OCI-LY3 (cell line): Measurements from ENCODE around the gene ZBTB7C.

Source experiments
- H2AFZ ChIP-seq: fragments of 200-600, 300-600 bp; shearing (Covaris generic); 2 replicates; pipeline ENCODE4 v1.6.0; 2014; ENCODE audit warnings: antibody characterized with exemption, low read depth, low read length
- H3K27ac ChIP-seq: fragments of 200-600, 300-600 bp; sonication (generic); 2 replicates; pipeline ENCODE4 v1.5.1; 2014; ENCODE audit warnings: mild to moderate bottlenecking, low read length, moderate library complexity, mixed read lengths
- H3K27me3 ChIP-seq: fragments of 200-600, 300-600 bp; sonication (generic); 2 replicates; pipeline ENCODE4 v1.6.1; 2014; ENCODE audit warnings: low read depth, low read length, mixed read lengths
- H3K36me3 ChIP-seq: fragments of 200-600, 300-600 bp; sonication (generic); replicated peaks from 2 replicates; pipeline ENCODE3; 2014; ENCODE audit warnings: low read depth, low read length, mixed read lengths
- H3K4me1 ChIP-seq: fragments of 300-600, 200-600 bp; sonication (generic); 2 replicates; pipeline ENCODE4 v1.6.1; 2014; ENCODE audit warnings: low read length, mixed read lengths
- H3K4me2 ChIP-seq: fragments of 200-600, 300-600 bp; sonication (generic); 2 replicates; pipeline ENCODE4 v1.6.1; 2014; ENCODE audit warnings: low read length, mixed read lengths
- H3K4me3 ChIP-seq: fragments of 300-600, 200-600 bp; sonication (generic); 2 replicates; pipeline ENCODE4 v1.5.1; 2014; ENCODE audit warnings: antibody characterized with exemption, mild to moderate bottlenecking, low read length, moderate library complexity
- H3K79me2 ChIP-seq: fragments of 300-600, 200-600 bp; shearing (Covaris generic); 2 replicates; pipeline ENCODE4 v1.6.1; 2014; ENCODE audit warnings: mild to moderate bottlenecking, low read length, mixed read lengths
- H3K9ac ChIP-seq: fragments of 300-600, 200-600 bp; shearing (Covaris generic); 2 replicates; pipeline ENCODE4 v1.6.0; 2014; ENCODE audit warnings: mild to moderate bottlenecking, low read length, moderate library complexity
- H3K9me3 ChIP-seq: fragments of 200-600, 300-600 bp; shearing (Covaris generic); 2 replicates; pipeline ENCODE4 v1.6.1; 2014; ENCODE audit warnings: low read length, mixed read lengths; ENCODE audit not compliant: insufficient read depth
- H4K20me1 ChIP-seq: fragments of 200-600, 300-600 bp; sonication (generic); 2 replicates; pipeline ENCODE4 v1.6.1; 2016; ENCODE audit warnings: low read length, mixed read lengths; ENCODE audit not compliant: insufficient read depth
- EZH2phosphoT487 ChIP-seq: fragments of 200-600 bp; shearing (Covaris generic); IDR thresholded peaks from 2 replicates; pipeline ENCODE4 v1.6.1; 2018; ENCODE audit warnings: antibody characterized with exemption, mixed run types, low read depth
- TF ChIP-seq, protein P1 (sequence below): fragments of 200-600, 300-600 bp; sonication (generic); IDR thresholded peaks from 2 replicates; pipeline ENCODE4 v1.5.1; 2014; ENCODE audit warnings: antibody characterized with exemption, low read length, low read depth

ZBTB7C gene

DNA sequence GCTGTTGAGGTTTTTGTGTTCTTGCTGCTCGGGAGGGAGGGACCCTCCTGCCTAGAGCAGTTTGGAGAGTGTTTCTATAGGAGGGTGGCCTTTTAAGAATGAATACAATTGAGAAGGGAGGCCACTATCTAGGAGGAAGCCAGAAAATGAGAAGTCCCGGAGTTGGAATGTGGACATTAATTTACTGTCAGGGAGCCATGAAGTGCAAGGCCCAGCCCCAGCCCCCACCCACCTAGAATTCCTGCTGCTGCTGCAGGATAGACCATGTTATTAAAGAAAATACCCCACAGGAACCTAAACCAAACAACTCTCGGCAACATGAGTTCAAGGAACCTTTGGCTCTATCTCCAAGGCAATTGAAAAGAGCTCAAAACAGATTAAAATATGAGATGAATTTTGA, 46.0 kb downstream of the ZBTB7C start:
- Histone ChIP-seq H3K27ac (no peak overlapping the region), H3K9ac (no peak overlapping the region), H3K4me2 (no peak overlapping the region), H3K27me3 (no peaks in the 10 kb centered on the region), H3K79me2 (no peaks in the 10 kb centered on the region), H2AFZ (no peak overlapping the region), H3K4me1 (peaks cover 14% of the 10 kb centered on the region), H4K20me1 (no peaks in the 10 kb centered on the region), H3K36me3 (no peaks in the 10 kb centered on the region), H3K4me3 (no peak overlapping the region), H3K9me3 (peaks cover 9% of the 10 kb centered on the region; the same call in 1 of the 2 replicates)
- no peak for TF ChIP-seq EZH2phosphoT487
- TF ChIP-seq, protein P1, sequence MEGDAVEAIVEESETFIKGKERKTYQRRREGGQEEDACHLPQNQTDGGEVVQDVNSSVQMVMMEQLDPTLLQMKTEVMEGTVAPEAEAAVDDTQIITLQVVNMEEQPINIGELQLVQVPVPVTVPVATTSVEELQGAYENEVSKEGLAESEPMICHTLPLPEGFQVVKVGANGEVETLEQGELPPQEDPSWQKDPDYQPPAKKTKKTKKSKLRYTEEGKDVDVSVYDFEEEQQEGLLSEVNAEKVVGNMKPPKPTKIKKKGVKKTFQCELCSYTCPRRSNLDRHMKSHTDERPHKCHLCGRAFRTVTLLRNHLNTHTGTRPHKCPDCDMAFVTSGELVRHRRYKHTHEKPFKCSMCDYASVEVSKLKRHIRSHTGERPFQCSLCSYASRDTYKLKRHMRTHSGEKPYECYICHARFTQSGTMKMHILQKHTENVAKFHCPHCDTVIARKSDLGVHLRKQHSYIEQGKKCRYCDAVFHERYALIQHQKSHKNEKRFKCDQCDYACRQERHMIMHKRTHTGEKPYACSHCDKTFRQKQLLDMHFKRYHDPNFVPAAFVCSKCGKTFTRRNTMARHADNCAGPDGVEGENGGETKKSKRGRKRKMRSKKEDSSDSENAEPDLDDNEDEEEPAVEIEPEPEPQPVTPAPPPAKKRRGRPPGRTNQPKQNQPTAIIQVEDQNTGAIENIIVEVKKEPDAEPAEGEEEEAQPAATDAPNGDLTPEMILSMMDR = no peak

DNA sequence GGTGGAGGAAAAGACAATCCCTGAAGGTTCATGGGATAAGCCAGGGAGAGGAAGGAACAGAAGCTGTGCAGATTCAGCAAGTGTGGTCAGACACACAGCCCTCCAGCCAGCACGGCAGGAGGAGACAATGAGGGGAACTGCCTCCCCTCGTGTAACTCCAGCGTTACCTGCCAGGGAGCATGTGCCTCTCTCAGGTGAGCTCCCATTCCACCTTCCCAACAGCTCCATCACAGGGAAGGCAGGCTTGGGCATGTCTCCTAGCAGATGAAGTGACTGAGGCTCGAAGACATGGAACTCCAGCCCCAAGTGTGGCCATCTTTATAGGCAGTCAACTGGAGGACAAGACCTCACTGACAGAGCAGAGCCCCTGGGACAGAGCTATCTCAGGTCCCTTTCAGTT, 47.4 kb downstream of the ZBTB7C start:
- H3K27me3 ChIP-seq = no peaks in the 10 kb centered on the region
- no peaks in the 10 kb centered on the region for H4K20me1 ChIP-seq
- peaks cover 5% of the 10 kb centered on the region for H3K4me1 ChIP-seq
- peaks cover 9% of the 10 kb centered on the region; the same call in 1 of the 2 replicates for H3K9me3 ChIP-seq
- TF ChIP-seq, protein P1 = no peak
- TF ChIP-seq EZH2phosphoT487 = no peak
- H3K36me3 ChIP-seq = no peaks in the 10 kb centered on the region
- no peak overlapping the region for H2AFZ ChIP-seq
- H3K79me2 ChIP-seq = no peaks in the 10 kb centered on the region
- no peak overlapping the region for H3K27ac ChIP-seq
- no peak overlapping the region for H3K4me2 ChIP-seq
- no peak overlapping the region for H3K9ac ChIP-seq
- H3K4me3 ChIP-seq = no peak overlapping the region

DNA sequence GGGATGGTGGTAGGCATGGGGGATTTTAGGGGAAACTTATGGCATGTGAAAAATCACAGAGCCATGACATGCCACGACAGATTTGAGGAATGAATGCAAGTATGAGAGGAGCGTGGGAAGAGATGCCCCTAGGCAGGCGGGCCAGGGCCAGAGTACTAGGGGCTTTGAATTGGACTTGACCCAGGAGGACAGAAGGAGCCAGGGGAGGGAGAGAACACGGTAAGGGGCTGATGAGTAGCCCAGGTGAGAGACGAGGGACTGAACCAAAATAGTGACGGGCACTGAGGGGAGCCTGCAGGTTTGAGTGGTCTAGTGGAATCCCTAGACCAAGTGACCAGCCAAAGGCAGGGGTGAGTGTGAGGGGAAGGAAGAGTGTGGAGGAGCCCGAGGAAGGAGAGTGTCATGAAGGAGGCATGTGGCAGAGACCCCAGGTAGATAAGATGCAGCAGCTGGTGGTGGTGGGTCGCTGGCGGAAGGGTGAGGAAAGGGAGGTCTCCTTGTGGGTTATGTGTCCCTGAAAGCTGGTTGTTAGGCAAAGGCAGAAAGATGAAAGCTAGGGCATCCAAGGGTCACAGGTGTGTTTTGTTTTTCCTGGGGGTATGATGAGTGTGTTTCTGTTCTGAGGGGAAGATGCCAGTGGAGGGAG, 48.7 kb downstream of the ZBTB7C start:
- Histone ChIP-seq H3K9me3 (peaks cover 8% of the 10 kb centered on the region; the same call in 1 of the 2 replicates), H2AFZ (no peak overlapping the region), H3K9ac (no peak overlapping the region), H3K4me1 (peaks cover 5% of the 10 kb centered on the region), H3K27me3 (no peaks in the 10 kb centered on the region), H3K4me2 (no peak overlapping the region), H3K79me2 (no peaks in the 10 kb centered on the region), H3K36me3 (no peaks in the 10 kb centered on the region), H4K20me1 (no peaks in the 10 kb centered on the region), H3K4me3 (no peak overlapping the region), H3K27ac (no peak overlapping the region)
- TF ChIP-seq, protein P1 = no peak
- no peak for TF ChIP-seq EZH2phosphoT487

DNA sequence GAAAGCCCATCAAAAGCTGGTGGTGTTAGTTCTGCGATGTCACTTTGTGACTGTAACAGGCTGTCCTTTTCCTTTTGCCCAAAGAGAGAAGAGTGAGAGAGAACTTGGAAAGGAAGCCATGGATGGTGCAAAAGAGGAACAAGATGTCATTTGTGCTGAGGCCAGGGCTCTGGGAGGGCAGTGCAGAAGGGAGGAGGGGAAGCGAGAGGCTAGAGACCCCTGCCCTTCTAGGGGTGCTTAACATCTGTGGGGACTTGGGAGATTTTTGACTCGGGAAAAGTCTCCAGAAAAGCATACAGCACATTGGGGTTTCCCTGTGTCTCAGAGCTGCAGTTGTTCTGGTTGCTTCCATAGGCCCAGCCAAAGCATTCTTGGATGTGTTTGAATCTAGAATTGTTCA, 49.6 kb downstream of the ZBTB7C start:
- no peak overlapping the region for H3K4me2 ChIP-seq
- TF ChIP-seq, protein P1 = no peak
- no peak overlapping the region for H3K27ac ChIP-seq
- no peaks in the 10 kb centered on the region for H3K79me2 ChIP-seq
- H3K36me3 ChIP-seq = no peaks in the 10 kb centered on the region
- no peak overlapping the region for H2AFZ ChIP-seq
- H4K20me1 ChIP-seq = no peaks in the 10 kb centered on the region
- no peak overlapping the region for H3K9ac ChIP-seq
- peaks cover 4% of the 10 kb centered on the region; the same call in 1 of the 2 replicates for H3K27me3 ChIP-seq
- no peak overlapping the region for H3K4me3 ChIP-seq
- peaks cover 5% of the 10 kb centered on the region for H3K4me1 ChIP-seq
- no peaks in the 10 kb centered on the region for H3K9me3 ChIP-seq
